Left lobe of liver (tissue), 2 donors: ENCODE measurements around the gene TUBGCP2. TPM values are rescaled to one million over a fixed set of nuclear protein-coding genes. Genes with fewer than 3 reads are reported as not detected.

ENCODE experiments used
- ATAC-seq: fragments of 200-7000 bp; cut with Tn5 transposase; one replicate; pipeline ENCODE4 v1.9.1; 2020; ENCODE audit warnings: mild to moderate bottlenecking, moderate library complexity
- DNase-seq: peaks from one replicate; pipeline ENCODE4 v3.0.0-alpha.2; 2020; ENCODE audit warnings: low spot score
- total RNA-seq: library from RNA; stranded (reverse); gene quantifications from one replicate; pipeline ENCODE4 v1.2.1, GENCODE V29; 2021
- donor health status: DM: no; HTN: no; CAD: no; lungs with moderate emphysema.
- donor health status: DM: no; HTN: yes; CAD: no.

Gene TUBGCP2
- total RNA-seq, 1 donor from 2014 or later = 25.7 TPM

DNA sequence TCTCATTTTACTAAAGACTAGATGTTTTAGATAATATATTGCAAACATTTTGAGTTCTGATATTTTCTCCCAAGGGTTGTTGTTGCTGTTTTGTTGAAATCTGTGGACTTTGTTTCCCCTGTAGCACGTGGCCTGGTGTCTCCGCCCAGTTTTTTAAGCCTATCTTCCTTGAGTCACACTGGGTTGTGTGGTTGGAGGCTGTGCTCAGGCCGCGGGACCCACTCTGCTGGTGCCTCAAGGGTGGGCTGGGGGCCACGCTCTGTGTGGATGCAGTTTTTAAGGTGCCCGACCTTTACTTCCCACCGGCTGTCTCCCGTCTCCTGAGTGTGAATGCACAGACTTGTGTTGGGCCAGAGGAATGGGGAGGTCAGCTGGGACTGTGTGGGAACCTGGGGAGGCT lies 34.3 kb upstream of the TUBGCP2 start:
- no peak for DNase-seq
- ATAC-seq = no peak

DNA sequence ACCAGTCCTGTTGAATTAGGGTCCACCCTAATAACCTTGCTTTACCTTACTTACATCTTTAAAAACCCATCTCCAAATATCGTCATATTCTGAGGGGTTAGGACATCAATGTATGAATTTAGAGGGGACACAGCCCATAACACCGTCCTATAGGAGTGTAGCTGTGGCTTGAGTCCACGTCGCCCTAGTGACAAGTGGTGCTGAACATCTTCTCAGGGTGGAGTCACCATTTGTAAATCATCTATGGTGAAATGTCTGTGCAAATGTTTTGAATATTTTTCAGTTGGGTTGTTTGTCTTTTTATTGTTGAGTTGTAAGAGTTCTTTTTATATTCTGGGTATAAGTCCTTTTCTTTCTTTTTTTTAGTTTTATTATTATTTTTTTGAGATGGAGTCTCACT lies 33.3 kb upstream of the TUBGCP2 start:
- ATAC-seq (no peak), DNase-seq (no peak)

DNA sequence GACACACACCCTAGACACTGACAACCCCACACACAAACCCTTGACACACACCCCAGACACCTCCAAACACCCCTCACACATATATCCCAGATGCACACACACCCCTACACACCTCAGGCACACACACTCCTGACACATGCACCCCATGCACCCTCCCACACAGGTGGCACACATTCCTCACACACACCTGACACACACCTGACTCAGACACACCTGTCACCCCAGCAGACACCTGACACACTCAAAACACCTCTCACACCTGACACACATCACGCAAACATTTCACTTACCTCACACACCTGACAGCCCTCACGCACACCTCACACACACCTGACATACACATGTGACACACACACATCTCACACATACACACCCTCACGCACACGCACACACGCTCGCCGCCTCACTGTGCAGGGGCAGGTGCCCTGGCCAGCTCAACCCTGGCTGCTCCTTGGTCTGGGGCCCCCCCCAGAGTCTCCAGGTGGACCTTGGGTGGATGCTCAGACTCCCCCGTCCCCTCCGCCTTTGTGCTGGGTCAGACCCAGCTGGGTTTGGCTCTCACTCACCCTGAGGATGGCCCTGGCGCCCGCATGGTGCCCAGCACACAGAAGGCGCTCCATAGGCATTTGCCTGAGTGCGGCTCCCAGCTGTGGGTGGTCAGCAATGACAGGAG lies 31.2 kb upstream of the TUBGCP2 start:
- ATAC-seq = no peak
- DNase-seq = no peak

DNA sequence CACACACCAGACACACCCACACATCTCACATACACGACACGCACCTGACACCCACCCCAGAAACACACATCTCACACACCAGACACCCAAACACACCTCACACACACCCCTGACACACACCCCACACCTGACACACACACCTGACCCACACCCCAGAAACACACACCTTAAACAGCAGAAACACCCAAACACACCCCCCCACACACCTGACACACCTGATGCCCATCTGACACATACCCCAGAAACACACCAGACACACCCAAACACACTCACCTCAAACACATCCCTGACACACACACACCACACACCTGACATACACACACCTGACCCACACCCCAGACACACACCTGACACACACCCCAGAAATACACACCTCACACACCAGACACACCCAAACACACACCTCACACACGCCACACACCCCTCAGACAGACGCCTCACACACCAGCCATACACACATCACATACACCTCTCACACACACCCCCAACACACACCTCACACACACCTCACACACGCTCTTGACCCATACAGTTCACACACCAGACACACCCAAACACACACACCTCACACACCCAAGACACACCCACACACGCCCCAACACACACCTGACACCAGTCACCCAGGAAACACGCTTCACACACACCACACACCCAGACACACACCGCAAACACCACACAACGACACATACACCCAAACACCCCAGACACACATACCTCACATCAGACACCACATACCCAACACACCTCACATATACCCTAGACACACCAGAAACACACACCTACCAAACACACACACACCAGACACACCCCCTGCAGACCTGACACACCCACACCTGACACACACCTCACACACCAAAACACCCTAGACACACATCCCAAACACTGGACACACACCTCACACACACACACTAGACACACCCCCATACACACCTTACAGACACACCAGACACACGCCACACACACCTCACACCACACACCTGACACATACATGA lies 29.7 kb upstream of the TUBGCP2 start:
- no peak for DNase-seq

DNA sequence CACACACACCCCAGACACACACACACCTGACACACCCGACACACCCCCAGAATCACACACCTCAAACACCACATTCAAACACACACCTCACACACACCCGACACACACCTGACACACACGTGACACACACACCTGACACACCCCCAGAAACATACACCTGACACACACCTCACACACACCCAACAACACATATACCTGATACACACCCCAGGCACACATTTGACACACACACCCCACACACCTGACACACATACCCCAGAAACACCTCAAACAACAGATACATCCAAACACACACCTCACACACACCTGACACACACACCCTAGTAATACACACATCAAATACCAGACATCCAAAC lies 28.7 kb upstream of the TUBGCP2 start:
- no peak for DNase-seq
- no peak for ATAC-seq

More for the DNA sequence above, 29.7 kb upstream of the TUBGCP2 start:
- ATAC-seq = no peak

DNA sequence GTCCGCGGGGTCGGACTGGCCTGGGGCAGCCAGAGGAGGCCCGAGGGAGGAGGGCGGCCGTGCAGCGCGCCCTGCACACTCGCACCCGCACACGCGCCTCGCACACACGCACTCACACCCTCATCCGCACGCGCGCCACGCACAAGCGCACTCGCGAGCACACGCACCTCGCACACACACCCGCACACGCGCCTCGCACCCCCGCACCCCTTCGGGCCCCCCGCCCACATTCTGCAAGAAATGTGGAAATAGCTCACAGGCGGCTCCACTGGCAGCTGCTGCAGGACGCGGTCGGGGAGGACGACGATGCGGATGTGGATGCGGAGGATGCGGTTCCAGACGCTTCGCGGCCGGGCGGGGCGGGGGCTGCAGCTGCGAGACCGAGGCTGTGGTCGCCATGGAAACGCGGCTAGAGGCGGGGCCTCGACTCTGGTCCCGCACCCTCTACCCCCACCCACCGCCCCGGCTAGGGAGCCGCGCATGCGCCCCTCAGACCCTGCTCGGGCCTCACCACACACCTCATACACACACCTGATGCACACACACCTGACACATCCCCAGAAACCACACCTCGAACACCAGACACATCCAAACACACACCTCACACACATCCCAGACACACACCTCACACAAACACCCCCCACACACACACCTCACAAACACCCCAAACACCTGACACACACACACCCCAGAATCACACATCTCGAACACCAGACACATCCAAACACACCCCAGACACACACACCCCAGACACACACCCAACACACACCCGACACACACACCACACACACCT lies 28.1 kb upstream of the TUBGCP2 start, which contains the start of gene CALY:
Gene CALY (minus strand): TSS at position 320 of the 793 bp plus-strand sequence. CDS start 7,907 bp downstream, outside the sequence.
- no peak for ATAC-seq
- DNase-seq = no peak

DNA sequence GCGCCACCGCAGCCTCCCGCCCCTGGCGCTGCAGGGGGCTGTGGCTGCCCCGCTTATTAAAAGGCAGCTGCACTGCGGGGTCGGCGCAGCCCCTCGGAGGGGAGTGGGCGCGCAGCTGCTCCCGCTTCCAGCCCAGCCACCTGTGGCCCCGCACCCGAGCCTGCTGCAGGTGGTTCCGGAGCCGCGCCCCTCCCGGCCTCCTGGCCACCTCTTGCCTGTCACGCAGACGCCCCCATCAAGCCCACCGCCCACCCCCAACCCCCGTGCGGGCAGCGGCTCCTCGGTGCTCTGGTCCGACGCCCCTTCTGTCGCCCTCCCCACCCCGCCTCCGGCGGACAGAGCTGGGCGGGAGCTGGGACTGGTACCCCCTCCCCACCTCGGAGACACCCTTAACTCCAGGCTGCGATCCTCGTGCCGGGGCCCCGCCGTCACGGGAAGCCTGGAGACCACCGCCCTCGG lies 27.5 kb upstream of the TUBGCP2 start:
- no peak for DNase-seq
- ATAC-seq = no peak

DNA sequence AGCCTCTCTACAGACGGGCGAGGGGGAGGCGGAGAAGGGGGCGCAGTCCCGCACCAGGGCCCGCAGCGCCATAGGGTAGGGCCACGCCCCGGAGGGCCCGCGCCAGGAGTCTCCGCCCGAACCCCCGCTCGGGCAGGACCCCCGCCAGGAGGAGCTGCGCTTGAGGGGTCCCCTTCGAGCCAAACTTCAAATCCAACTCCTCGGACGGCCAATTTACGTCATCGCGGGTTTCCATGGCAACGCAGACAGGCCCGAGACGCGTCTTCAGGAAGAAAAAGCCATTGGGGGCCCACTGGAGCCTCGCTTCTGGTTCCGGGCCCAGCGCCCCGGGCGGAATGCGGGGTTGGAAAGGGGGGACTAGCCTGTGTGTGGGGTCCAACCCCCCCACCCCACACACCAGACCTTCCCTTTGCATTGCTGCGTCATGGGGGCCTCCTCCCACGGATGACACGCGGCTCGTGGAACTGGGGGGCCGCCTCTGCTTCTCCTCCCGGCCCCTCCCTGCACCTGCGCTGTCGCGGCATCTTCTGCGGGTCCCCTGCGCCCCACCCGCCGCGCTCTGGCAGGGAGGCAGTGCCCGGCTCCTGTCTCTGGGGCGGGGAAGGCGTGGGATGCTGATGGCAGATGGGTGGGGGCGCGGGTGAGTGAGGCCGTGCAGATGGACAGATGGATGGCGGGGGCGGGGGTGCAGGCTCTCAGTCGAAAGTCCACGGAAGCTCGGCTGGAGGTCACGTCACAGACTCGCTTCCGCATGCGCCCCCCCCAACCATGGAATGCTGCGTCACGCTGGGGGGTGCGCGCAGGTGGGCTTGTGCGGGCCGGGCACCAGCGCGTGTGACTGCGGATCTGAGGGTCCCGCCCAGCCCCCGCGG lies 26.8 kb upstream of the TUBGCP2 start:
- peak; percentile 27 for ATAC-seq

DNA sequence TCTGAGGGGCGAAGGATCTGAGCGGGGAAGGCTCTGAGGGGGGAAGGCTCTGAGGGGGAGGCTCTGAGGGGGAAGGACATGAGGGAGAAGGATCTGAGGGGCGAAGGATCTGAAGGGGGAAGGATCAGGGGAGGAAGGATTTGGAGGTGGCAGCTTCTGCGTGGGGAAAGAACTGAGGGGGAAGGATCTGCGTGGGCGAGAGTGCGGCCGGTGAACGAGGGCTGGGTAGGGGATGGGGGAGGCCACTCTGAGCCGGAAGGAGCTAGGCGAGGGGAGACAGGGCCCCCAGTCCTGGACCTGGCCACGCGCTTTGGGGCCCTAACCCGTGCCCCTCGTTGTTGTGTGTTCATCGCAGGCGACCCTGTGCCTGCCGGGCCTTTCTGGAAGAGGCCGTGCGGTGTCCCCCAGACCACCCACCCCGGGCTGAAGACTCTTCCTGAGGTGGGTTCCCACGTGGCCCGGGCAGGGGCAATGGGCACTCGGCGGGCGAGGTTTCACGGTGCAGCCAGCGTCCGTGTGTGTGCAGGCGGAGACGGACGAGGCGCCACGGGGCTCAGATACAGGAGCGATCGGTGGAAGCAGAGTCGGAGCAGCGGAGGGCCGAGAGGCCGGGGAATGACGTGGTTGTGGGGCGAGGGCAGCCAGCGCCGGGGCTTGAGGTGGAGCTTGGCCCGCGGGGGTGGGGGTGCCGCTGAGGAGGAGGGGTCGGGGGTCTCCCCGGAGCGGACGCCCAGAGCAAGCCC lies 26.0 kb upstream of the TUBGCP2 start:
- peak; percentile 33 for ATAC-seq
- no peak for DNase-seq

More for the DNA sequence above, 26.8 kb upstream of the TUBGCP2 start:
- DNase-seq = no peak

DNA sequence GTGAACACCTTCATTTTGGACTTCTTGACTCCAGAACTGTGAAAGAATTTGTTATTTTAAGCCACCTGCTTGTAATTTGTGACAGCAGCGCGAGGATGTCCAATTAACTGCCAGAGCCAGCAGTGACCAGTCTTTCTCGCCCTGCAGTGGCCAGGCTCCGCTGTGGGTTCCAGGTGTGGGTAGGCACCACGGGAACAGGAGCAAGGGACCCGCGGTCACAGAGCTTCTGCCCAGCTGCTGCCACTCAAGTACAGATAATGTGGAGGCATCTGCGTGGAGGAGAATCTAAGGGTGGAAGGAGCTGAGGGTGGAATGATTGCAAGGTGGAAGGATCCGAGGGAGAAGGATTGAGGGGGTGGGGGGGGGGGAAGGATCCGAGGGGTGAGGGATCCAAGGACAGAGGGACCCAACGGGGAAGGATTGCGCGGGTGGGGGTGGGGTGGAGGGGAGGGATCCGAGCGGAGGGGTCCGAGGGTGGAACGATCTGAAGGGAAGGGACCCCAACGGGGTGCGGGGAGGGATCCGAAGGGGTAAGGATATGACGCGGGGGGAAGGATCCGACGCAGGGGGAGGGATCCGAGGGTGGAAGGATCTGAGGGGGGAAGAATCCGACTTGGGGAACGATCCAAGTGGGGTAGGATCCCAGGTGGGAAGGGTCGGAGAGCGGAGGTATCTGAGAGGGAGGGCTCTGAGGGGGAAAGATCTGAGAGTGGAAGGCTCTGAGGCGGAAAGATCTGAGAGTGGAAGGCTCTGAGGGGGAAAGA lies 24.4 kb upstream of the TUBGCP2 start:
- DNase-seq (no peak), ATAC-seq (no peak)

DNA sequence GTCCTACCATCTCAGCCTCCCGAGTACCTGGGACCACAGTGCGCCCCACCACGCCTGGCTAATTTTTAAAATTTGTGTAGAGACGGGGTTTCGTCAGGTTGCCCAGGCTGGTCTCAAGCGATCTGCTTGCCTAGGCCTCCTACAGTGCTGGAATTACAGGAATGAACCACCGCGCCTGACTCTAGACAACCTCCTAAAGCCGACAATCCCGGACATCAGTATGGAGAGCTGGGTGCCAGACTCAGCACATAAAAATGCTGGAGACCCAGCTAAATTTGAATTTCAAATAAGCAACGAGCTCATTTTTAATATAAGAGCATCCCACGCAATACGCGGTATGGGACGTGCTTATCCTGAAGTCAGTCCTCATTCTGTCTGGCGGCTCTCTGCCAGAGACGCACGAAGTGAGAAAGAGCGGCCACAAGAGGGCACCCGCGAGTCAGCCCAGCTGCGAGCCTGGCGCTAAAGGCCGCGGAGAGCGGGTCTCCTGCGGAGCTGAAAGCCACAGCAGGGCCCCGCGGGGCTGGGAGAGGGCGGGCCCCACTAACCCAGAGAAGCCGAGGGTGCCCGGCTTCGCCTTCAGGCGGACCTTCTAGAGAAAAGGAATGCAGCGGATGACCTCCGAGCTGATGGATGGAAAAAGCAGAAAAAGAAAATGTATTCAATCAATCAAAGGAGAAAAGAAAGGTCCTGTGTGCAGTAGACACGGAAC lies 21.0 kb upstream of the TUBGCP2 start:
- ATAC-seq (peak; percentile 96), DNase-seq (peak; percentile 85)

DNA sequence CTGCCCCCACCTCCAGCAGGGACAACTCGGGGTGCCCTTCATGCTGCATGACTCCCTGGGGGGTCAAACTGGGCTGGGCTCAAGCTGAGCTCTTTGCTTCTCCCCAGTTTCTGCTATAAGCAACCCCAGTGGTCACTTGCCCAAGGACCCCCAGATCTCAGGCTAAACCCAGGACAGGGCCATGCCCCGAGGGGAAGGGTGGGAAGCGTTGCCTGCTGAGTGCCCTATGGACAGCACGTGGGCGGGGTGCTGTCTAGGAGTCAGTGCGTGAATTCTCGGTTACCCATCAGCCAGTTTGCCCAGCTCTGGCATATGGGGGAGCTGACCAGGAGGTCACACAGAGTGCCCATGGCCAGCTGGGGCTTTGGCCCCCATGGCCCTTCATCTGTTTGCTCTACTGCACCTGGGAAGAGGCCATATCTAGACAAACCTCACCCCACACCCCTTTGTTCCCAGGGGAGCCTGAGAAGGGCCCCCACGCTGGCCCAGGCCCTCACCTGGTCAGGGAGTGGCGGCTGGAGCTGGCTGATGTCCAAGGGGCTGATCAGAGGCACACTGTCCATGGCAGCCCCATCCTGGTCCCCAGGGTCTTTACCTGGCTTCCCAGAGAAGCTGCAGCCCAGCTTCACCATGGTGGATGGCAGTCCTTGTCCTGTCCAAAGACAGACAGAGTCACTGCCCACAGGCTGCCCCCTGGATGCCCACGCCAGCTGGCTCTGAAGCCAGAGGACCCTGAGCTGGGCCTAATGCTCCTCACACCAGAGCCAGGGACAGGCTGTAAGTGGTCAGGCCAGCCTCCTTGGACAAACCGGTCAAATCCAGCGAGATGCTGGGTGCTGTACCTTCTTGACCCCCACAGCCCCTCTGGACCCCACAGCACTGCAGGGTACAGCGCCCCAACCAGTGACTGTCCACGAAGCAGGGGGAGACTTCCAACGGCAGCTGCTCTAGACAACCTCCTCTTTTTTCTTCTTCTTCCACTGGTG lies 20.0 kb upstream of the TUBGCP2 start:
- ATAC-seq = no peak
- no peak for DNase-seq

DNA sequence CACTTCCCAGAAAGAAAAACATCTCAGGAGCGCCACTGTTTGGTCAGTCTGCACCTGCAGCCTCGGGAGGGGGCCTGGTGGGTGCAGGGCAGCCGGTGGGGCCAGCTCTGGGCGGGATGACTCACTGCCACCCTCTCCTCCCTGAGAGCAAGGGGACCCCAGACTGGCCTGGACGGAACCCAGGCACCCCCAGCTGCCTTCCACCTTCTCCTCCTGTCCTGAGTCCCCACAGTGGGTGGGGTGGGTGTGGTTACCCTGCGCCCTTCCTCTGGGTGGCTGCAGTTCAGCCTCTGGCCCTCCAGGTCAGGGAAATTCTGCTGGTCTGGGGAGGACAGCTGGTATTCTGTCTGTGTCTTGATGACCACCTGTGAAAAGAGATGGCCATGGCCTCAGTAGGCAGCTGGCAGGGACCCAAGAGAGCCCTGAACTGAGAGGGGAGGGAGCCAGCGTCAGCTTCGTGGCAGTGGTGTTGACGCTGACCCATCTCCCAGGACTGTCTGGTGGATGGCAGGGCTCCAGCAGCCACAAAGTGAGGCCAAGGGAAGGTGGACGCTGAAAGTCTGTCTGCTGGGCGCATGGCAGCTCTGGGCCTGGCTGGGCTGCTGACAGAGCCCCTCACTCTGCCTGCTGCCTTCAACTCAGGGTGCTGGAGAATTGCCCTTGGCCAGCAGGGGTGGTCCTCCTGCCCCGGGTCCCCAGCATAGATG lies 19.1 kb upstream of the TUBGCP2 start:
- no peak for DNase-seq

DNA sequence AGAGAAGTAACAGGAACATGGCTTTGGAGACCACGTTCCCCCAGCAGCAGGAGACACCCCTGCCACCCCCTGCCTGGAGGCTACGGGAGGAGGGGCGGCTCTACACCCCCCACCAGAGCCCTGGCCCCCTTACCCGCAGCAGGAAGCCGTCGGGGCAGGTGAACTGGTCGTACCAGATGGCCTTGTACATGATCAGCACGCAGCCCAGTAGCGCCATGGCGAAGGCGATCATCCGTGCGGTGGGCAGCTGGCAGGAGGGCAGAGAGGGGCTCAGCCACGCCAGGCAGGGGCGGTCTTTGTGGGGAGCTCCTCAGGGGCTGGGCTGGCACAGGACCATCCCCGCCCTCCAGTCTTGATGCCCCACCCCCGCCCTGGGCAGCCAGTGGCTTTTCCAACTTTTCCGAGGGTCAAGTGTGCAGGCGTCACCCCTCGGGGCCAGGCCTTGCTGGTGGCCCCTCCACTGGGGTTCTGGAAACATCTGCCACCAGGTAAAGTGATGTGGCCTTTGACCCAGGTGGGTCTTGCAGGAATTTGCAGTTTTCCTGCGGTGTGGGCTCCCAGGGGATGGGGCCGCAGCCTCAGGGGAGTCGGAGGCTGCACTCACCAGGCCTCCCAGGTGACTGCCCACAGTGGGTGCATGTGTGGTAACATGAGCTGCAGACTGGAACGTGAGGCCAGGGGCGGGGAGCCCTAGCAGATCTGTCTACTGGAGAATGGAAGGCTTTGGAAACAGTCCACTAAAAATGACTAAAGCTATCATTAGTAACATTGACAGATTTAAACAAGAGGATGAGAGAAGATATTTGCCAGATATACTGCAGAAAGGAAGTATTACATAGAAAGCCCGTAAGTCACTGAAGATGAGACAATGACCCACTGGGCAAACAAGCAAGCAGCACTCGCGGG lies 18.3 kb upstream of the TUBGCP2 start:
- ATAC-seq (no peak), DNase-seq (no peak)

More for the DNA sequence above, 19.1 kb upstream of the TUBGCP2 start:
- no peak for ATAC-seq

DNA sequence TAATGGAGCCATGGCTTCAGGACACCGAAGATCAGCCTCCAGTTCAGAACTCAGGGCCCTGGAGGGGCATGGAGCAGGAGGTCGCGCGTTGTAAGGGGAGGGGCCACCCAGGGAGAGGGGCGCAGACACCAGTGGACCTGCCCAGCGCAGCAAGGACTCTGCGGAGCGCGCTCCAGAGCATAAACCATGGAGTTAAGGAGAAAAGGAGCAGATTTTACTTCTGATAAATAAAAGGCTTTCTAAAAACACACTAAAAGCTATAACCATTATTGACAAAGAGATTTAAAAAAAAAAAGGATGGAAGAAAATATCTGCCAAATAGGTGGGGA lies 17.5 kb upstream of the TUBGCP2 start:
- DNase-seq (no peak), ATAC-seq (no peak)
